Hepatocyte (in vitro differentiated cells): ENCODE results near the gene SHC3. TPM values are rescaled to one million over a fixed set of nuclear protein-coding genes. Genes with fewer than 3 reads are reported as not detected.

ENCODE experiments used
- DNase-seq: peaks from one replicate; pipeline ENCODE4 v3.0.0-alpha.2; 2016; ENCODE audit warnings: low spot score
- H2AFZ ChIP-seq: fragments of 200-600 bp; sonication (generic); 2 replicates; pipeline ENCODE4 v1.6.0; 2016; ENCODE audit warnings: antibody characterized with exemption, mild to moderate bottlenecking
- H3K27ac ChIP-seq: fragments of 200-600 bp; sonication (generic); 2 replicates; pipeline ENCODE4 v1.5.1; 2016; ENCODE audit warnings: mild to moderate bottlenecking
- H3K27me3 ChIP-seq: fragments of 200-600 bp; sonication (generic); 2 replicates; pipeline ENCODE4 v1.6.1; 2016
- H3K36me3 ChIP-seq: fragments of 200-600 bp; sonication (generic); replicated peaks from 2 replicates; pipeline ENCODE4 v1.5.1; 2016; ENCODE audit warnings: low read depth; ENCODE audit not compliant: insufficient read depth
- H3K4me1 ChIP-seq: fragments of 200-600 bp; sonication (generic); 2 replicates; pipeline ENCODE4 v1.5.1; 2016; ENCODE audit warnings: mild to moderate bottlenecking, moderate library complexity; ENCODE audit not compliant: insufficient read depth
- H3K4me2 ChIP-seq: fragments of 200-600 bp; sonication (generic); 2 replicates; pipeline ENCODE4 v1.6.0; 2016
- H3K4me3 ChIP-seq: fragments of 200-600 bp; sonication (generic); 2 replicates; pipeline ENCODE4 v1.5.1; 2016; ENCODE audit warnings: mild to moderate bottlenecking
- H3K79me2 ChIP-seq: fragments of 200-600 bp; sonication (generic); 2 replicates; pipeline ENCODE4 v1.6.0; 2017; ENCODE audit warnings: mild to moderate bottlenecking
- H3K9me2 ChIP-seq: fragments of 200-600 bp; sonication (generic); replicated peaks from 2 replicates; pipeline ENCODE4 v1.6.0; 2017; ENCODE audit warnings: mild to moderate bottlenecking; ENCODE audit not compliant: insufficient read depth
- H3K9me3 ChIP-seq: fragments of 200-600 bp; sonication (generic); 2 replicates; pipeline ENCODE4 v1.5.1; 2016; ENCODE audit warnings: low read depth, mild to moderate bottlenecking
- H4K20me1 ChIP-seq: fragments of 200-600 bp; sonication (generic); 2 replicates; pipeline ENCODE4 v1.6.0; 2016; ENCODE audit warnings: mild to moderate bottlenecking; ENCODE audit not compliant: insufficient read depth, poor library complexity, severe bottlenecking
- CTCF ChIP-seq: fragments of 200-600 bp; sonication (generic); IDR thresholded peaks from 2 replicates; pipeline ENCODE4 v1.5.1; 2016; ENCODE audit warnings: antibody characterized with exemption, mild to moderate bottlenecking; ENCODE audit not compliant: poor library complexity
- EZH2 ChIP-seq: fragments of 200-600 bp; sonication (generic); IDR thresholded peaks from 2 replicates; pipeline ENCODE4 v1.6.1; 2016; ENCODE audit warnings: antibody characterized with exemption, mild to moderate bottlenecking, borderline replicate concordance
- EZH2phosphoT487 ChIP-seq: fragments of 200-600 bp; sonication (generic); IDR thresholded peaks from one replicate; pipeline ENCODE4 v1.6.1; 2018; ENCODE audit warnings: antibody characterized with exemption, mild to moderate bottlenecking, low read depth, moderate library complexity; ENCODE audit not compliant: unreplicated experiment, severe bottlenecking
- whole genome bisulfite sequencing: methylation state at CpG from one replicate; pipeline ENCODE4 v1.1.6; 2016; ENCODE audit warnings: low lambda C conversion rate; ENCODE audit errors: missing lambda C conversion rate; 5-methylcytosine and 5-hydroxymethylcytosine counted together
- polyA plus RNA-seq: library from polyadenylated mRNA; unstranded; fragments of >200 nt; fragmentation: Nextera tagmentation; extraction: Ambion mirVana; gene quantifications from 2 replicates; pipeline ENCODE4 v1.2.1, GENCODE V29; 2016
- total RNA-seq: library from RNA; depleted of rRNA; stranded (reverse); fragments of >200 nt; gene quantifications from 2 replicates; pipeline ENCODE4 v1.2.3, GENCODE V29; 2014

SHC3 gene
- total and polyA plus RNA-seq, 2 experiments from 2014 or later: 1.5 to 1.8 TPM

GRCh38 chr9:89173072-89173471 lies 5.5 kb downstream of the SHC3 start:
- Histone ChIP-seq H3K4me2 (no peak overlapping the region), H3K27me3 (peaks cover 36% of the 10 kb centered on the region), H3K9me3 (no peaks in the 10 kb centered on the region), H3K79me2 (no peaks in the 10 kb centered on the region), H3K4me3 (no peak overlapping the region), H3K4me1 (peaks cover 6% of the 10 kb centered on the region), H3K36me3 (no peaks in the 10 kb centered on the region), H4K20me1 (no peaks in the 10 kb centered on the region), H3K27ac (no peak overlapping the region), H2AFZ (no peak overlapping the region), H3K9me2 (no peaks in the 10 kb centered on the region)
- no peak for DNase-seq
- 84% methylated on average over 5 of the region's 5 CpGs for WGBS
- TF ChIP-seq EZH2: no peak
- no peak for TF ChIP-seq EZH2phosphoT487
- TF ChIP-seq CTCF: no peak

DNA sequence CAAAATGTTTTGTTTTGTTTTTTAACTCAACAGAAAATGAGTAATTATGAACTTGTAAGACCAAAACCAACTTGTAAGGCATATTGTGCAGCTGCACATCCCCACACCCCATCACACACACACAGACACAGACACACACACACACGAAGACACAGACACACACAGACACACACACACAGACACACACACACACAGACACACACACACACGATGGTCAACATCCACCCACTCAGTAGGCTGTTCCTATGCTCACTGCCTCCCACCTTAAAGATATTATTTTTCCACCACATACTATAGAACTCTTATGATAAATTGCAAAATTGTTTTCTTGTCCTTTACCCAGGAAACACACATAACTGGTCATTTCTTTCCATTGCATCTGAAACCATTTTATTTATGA lies 6.2 kb downstream of the SHC3 start:
- DNase-seq: no peak
- 65% methylated on average over 2 of the region's 2 CpGs for WGBS
- no peaks in the 10 kb centered on the region for H3K9me3 ChIP-seq
- no peaks in the 10 kb centered on the region for H3K9me2 ChIP-seq
- no peak overlapping the region for H3K4me2 ChIP-seq
- H4K20me1 ChIP-seq: no peaks in the 10 kb centered on the region
- H3K36me3 ChIP-seq: no peaks in the 10 kb centered on the region
- H2AFZ ChIP-seq: no peak overlapping the region
- H3K4me3 ChIP-seq: no peak overlapping the region
- no peak overlapping the region for H3K27ac ChIP-seq
- peaks cover 32% of the 10 kb centered on the region for H3K27me3 ChIP-seq
- peaks cover 2% of the 10 kb centered on the region for H3K4me1 ChIP-seq
- no peaks in the 10 kb centered on the region for H3K79me2 ChIP-seq
- TF ChIP-seq EZH2 (no peak), CTCF (no peak), EZH2phosphoT487 (no peak)

- WGBS: 82% methylated on average over 4 of the region's 4 CpGs
- no peaks in the 10 kb centered on the region for H3K36me3 ChIP-seq
- H3K27ac ChIP-seq: no peak overlapping the region
- H2AFZ ChIP-seq: no peak overlapping the region
- TF ChIP-seq CTCF (peak; percentile 15), EZH2phosphoT487 (no peak)
- H3K9me2 ChIP-seq: no peaks in the 10 kb centered on the region
- no peaks in the 10 kb centered on the region for H3K79me2 ChIP-seq
- H3K4me3 ChIP-seq: no peak overlapping the region
- H4K20me1 ChIP-seq: no peaks in the 10 kb centered on the region
- H3K9me3 ChIP-seq: no peaks in the 10 kb centered on the region
- H3K4me2 ChIP-seq: no peak overlapping the region
- no peaks in the 10 kb centered on the region for H3K4me1 ChIP-seq
- H3K27me3 ChIP-seq: peaks cover 25% of the 10 kb centered on the region
- DNase-seq: no peak
These were observed 6.9 kb downstream of the SHC3 start for GRCh38 chr9:89171693-89172092.

GRCh38 chr9:89171231-89171630 lies 7.4 kb downstream of the SHC3 start:
- Histone ChIP-seq H3K79me2 (no peaks in the 10 kb centered on the region), H3K9me3 (no peaks in the 10 kb centered on the region), H3K4me1 (no peaks in the 10 kb centered on the region), H4K20me1 (no peaks in the 10 kb centered on the region), H3K4me2 (no peak overlapping the region), H3K27me3 (peaks cover 20% of the 10 kb centered on the region), H3K27ac (no peak overlapping the region), H3K36me3 (no peaks in the 10 kb centered on the region), H2AFZ (no peak overlapping the region), H3K9me2 (no peaks in the 10 kb centered on the region), H3K4me3 (no peak overlapping the region)
- no peak for TF ChIP-seq CTCF
- no peak for TF ChIP-seq EZH2
- no peak for TF ChIP-seq EZH2phosphoT487
- DNase-seq: no peak
- 88% methylated on average over 3 of the region's 3 CpGs for WGBS
